Stimulated activated CD4-positive, alpha-beta T cell treated with anti-CD3 and anti-CD28 coated beads, Interleukin-4, amount 100 ng/mL, for 4 hours (primary cell): Measurements from ENCODE around the gene LAMC3.
A peak's percentile ranks its signal among the peaks of the same experiment; 100 is the strongest.
"Not testable (repeated sequence)": the region's sequence is repeated elsewhere in the genome, so short reads cannot be mapped to it uniquely, and the experiment has no call there.

Source experiments
- DNase-seq, 2 experiments: peaks; one replicate each; pipeline ENCODE4 v3.0.0-alpha.2; 2020

LAMC3 gene

DNA sequence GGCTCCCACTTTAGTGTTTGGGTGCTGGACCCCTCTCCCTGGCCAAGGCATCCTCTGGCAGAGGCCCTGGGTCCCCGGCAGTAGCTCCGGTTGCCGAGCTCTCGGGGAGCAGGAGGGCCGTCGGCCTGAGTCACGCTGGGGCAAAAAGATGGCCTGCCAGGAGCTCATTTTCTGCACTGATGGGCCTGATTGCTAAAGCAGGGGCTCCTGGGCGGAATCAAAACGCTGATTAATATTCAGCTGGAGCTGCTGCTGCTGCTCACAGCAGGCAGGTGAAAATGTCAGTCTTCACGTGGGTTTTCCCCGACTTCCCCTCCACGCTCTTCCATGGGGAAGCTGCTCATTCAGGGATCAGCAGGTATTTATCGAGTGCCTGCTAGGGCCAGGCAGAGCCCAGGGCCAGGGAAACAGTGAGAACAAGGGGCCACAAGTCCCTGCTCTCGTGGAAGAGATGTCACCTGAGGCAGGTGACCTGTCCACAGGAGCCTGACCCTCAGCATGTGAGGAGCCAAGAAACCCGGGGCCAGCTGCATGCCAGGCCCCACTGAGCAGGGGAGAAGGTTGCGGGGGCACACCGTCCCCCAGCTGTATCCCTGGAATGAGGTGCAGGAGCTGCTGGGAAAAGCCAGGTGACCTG, 22.1 kb downstream of the LAMC3 start:
- DNase-seq = no peak

- DNase-seq = no peak
Observed at GRCh38 chr9:131031642-131032005, 22.6 kb downstream of the LAMC3 start.

- no peak for DNase-seq
Observed at GRCh38 chr9:131032384-131032783, 23.4 kb downstream of the LAMC3 start.

GRCh38 chr9:131033269-131034224, 24.6 kb downstream of the LAMC3 start:
- no peak for DNase-seq

DNA sequence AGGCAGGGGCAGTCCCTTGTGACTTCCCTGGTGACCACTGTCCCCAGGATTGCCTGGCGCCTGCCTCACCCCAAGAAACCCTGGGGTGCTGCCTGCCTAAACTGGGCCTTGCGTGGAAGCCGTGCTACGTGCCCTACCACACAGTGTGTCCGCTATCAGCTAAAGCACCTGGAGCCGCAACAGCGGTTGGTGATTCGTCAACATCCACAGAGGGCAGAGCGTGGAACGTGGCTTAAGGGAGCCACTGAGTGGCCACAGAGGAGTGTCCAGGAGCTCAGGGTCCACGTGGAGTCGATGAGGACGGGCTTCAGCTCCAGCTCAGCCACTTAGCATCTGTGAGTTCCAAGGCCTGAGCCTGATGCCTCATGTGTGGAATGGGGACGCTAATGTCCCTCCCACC, 25.3 kb downstream of the LAMC3 start:
- no peak for DNase-seq

DNA sequence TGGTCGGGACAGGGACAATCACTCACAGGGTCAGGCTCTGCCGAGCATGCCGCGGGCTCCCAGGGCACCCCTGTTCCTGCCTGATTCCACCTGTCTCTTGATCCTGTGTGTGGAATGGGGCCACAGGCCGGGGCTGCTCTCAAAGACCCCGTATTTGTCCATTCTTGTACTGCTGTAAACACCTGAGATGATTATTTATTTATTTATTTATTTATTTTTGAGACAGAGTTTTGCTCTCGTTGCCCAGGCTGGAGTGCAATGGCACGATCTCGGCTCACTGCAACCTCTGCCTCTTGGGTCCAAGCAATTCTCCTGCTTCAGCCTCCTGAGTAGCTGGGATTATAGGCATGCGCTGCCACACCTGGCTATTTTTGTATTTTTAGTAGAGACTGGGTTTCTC, 25.8 kb downstream of the LAMC3 start:
- DNase-seq = not testable (repeated sequence)

- DNase-seq = no peak
Observed at GRCh38 chr9:131035548-131035947, 26.6 kb downstream of the LAMC3 start.

- DNase-seq = no peak
Observed at GRCh38 chr9:131036071-131036470, 27.1 kb downstream of the LAMC3 start.

DNA sequence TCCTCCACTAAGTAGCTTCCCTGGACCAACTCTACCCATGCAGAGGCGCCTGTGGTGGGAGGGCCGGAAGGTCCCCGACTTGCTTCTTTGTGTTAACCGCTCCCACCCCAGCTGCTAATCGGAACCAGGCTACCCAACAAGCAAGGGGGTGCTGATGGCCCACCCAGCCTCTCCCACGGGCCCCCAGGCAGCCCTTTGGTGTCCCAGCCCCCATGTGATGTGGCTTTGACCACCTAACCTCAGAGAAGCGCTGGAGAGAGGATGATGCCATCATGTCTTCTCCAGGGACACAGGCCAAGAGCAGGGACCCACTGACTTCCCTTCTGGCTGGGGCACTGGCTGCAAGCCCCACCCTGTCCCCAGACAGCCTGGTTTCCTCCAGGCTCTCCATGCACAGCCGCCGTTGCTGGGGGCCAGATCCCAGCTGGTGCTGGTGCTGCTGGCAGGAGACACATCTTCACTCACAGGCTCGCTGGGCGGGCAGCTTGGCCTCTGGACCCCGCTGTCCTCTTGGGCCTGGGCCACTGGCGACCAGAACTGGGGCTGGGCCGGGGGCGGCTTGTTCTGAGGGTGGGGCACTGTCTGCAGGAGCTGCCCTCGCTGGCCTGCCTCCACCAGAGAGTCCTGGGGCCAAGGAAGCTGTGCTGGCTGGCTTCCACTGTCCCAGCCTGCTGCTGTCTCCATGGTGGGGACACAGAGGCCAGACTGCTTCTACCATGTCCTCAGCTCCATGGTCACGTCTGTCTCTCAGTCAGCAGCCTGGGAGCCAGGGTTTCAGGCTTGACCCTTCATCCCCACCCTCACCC, 27.8 kb downstream of the LAMC3 start:
- DNase-seq = no peak

GRCh38 chr9:131037335-131038255, 28.6 kb downstream of the LAMC3 start:
- no peak for DNase-seq

- no peak for DNase-seq
Observed at GRCh38 chr9:131038256-131039128, 29.5 kb downstream of the LAMC3 start.

- no peak for DNase-seq
Observed at GRCh38 chr9:131039129-131039954, 30.4 kb downstream of the LAMC3 start.

DNA sequence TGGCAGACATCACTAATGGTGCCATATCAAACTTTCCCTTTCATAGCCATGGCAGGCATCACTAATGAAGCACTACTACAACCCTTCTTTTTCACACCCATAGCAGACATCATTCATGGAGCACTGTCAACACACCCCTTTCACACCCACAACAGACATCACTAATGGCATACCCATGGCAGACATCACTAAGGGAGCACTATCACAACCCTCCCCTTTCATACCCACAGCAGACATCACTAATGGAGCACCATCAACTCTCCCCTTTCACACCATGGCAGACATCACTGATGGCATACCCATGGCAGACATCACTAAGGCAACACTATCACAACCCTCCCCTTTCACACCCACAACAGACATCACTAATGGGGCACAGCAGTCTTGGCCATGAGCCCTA, 33.7 kb downstream of the LAMC3 start:
- DNase-seq = no peak

- no peak for DNase-seq
Observed at GRCh38 chr9:131043087-131043486, 34.1 kb downstream of the LAMC3 start.

- no peak for DNase-seq
Observed at GRCh38 chr9:131043646-131044045, 34.7 kb downstream of the LAMC3 start.

DNA sequence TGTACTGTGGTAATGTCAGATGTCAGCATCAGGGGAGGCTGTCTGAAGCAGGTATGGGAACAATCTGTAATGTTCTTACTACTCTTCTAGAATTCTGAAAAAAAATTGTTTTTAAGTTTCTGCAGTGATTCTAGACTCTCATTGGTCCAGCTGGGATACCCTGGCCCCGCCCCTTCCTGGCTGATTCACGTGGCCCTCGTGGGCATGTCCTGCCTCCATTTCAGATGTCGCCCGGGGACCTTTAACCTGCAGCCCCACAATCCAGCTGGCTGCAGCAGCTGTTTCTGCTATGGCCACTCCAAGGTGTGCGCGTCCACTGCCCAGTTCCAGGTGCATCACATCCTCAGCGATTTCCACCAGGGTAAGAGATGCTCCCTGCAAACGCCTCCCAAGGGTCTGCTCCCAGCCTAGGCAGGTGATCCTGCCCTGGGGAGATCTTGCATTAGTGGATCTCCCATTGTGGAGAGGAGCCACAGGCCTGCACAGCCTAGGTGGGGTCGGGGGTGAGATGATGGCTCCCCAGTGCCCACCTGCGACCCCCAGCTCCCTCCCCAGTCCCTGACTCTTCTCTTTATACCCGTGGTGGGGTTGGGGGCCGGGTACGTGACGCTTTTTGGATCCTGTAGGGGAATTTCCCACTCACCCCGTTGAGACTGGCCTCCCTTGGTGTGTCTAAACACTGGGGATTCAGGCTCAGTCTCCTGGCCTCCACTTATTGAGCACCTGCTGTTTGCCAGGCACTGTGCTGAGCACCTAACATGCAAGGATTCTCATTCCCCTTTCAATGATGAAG, 36.5 kb downstream of the LAMC3 start:
- DNase-seq = peak; percentile 30 to 34

DNA sequence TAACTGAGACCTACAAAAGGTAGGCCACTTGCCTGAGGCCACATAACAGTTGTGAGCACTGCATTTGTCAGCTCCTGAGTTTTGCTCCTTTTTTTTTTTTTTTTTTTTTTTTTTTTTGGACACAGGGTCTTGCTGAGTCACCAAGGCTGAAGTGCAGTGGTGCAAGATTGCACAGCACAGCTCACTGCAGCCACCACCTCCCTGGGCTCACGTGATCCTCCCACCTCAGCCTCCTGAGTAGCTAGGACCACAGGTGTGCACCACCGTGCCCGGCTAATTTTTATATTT, 37.1 kb downstream of the LAMC3 start:
- no peak for DNase-seq

DNA sequence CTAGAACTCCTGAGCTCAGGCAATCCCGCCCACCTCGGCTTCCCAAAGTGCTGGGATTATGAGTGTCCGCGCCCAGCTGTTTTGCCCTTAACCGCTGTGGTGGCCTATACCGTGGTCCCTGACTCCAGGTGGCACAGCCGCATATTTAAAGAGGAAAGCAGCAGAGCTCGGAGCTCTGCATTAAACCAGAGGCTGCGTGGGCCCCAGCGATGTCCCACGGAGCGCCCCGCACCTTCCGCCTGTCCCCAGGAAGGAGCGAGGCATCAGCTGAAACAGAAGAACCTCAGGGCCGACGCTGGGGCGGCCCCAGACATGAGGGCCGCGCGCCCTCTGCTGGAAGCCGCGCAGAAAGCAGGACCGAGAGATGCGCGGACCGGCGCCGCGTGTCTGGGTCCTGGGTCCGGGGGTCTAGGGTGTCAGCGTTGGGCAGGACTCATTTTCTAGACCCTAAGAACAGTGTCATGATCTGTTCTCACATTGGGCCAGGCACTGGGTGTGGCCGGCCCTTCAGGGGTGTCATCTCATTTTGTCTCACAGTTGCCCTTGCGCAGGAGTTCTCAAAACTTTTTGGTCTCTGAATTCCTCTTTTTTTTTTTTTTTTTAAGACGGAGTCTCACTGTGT, 37.7 kb downstream of the LAMC3 start:
- peak; percentile 60 to 74 for DNase-seq

DNA sequence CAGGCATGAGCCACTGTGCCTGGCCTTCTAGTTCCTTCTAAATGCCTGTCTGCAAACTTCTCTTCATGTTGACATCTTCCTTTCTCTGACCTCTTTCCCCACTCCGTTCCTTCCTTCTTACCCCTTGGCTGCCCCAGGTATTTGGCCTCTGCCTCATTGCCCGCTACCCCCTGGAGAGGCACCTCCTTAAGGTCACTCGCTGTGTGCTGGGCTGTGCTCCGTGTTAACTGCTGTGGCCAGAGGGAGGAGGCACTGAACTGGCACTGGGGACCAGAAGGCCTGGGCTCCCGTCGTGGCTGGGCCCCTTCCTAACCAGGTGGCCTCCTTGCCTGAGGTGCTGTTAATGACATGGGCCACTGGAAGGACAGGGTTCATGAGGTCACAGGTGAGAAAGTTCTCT, 39.4 kb downstream of the LAMC3 start:
- DNase-seq = no peak
